BJ (cell line): Measurements from ENCODE around the gene PRDM11. TPM values are rescaled to one million over a fixed set of nuclear protein-coding genes. Genes with fewer than 3 reads are reported as not detected.

Experiments used
- CTCF ChIA-PET: fragments of 350-600 bp; formaldehyde crosslinking; extraction: SDS; loops from one replicate; lab custom pipeline; 2021; ENCODE audit warnings: antibody characterized with exemption, inconsistent platforms; lab: Yijun Ruan, JAX
- POLR2A ChIA-PET: fragments of 300-600 bp; sonication (Branson Sonifier 250); formaldehyde crosslinking; extraction: SDS; loops from one replicate; lab custom pipeline; 2021; ENCODE audit warnings: antibody characterized with exemption; lab: Charles Lee
- DNase-seq: peaks from one replicate; pipeline ENCODE4 v3.0.0-alpha.2; 2011; ENCODE audit warnings: low read depth
- H3K27me3 ChIP-seq: 2 replicates; pipeline ENCODE4 v1.6.0; 2011; ENCODE audit warnings: low read length; ENCODE audit not compliant: control insufficient read depth, insufficient read depth
- H3K36me3 ChIP-seq: 2 replicates; pipeline ENCODE4 v1.5.1; 2011; ENCODE audit warnings: low read length; ENCODE audit not compliant: control insufficient read depth, insufficient read depth
- H3K4me3 ChIP-seq: 2 replicates; pipeline ENCODE4 v1.5.1; 2011; ENCODE audit warnings: low read depth, mild to moderate bottlenecking, control low read depth, low read length
- CTCF ChIP-seq: IDR thresholded peaks from 2 replicates; pipeline ENCODE4 v1.5.1; 2011; ENCODE audit warnings: low read depth, mild to moderate bottlenecking, control low read depth, inconsistent platforms, low read length, moderate library complexity; ENCODE audit not compliant: insufficient read depth
- polyA plus RNA-seq: library from polyadenylated mRNA; depleted of rRNA; stranded (reverse); fragments of >200 nt; gene quantifications from 2 replicates; pipeline ENCODE4 v1.2.3, GENCODE V29; 2011

PRDM11 gene
- polyA plus RNA-seq, 1 experiment: 5.8 TPM

- Histone ChIP-seq H3K36me3 (peaks cover 2% of the 10 kb centered on the region), H3K4me3 (no peak overlapping the region), H3K27me3 (no peaks in the 10 kb centered on the region)
- ChIA-PET POLR2A (no interaction called here), CTCF (interaction anchor here (0.8 to 1.5 kb wide), 4 partner anchors 16 to 283 kb away, joined by 3 to 6 read pairs (median 3); no protein-coding TSS in a partner anchor)
- DNase-seq: no peak
- no peak for TF ChIP-seq CTCF
Observed at GRCh38 chr11:45209000-45209879, 62.8 kb downstream of the PRDM11 start.

GRCh38 chr11:45209891-45210699 is 63.7 kb downstream of the PRDM11 start:
- Histone ChIP-seq H3K27me3 (no peaks in the 10 kb centered on the region), H3K36me3 (peaks cover 2% of the 10 kb centered on the region), H3K4me3 (no peak overlapping the region)
- ChIA-PET CTCF (interaction anchor here (0.8 to 1.5 kb wide), 4 partner anchors 16 to 284 kb away, joined by 3 to 6 read pairs (median 3); no protein-coding TSS in a partner anchor), POLR2A (no interaction called here)
- DNase-seq: no peak
- no peak for TF ChIP-seq CTCF

GRCh38 chr11:45210846-45211245 is 64.4 kb downstream of the PRDM11 start:
- peaks cover under 1% of the 10 kb centered on the region for H3K36me3 ChIP-seq
- no peak for DNase-seq
- H3K4me3 ChIP-seq: no peak overlapping the region
- ChIA-PET POLR2A (no interaction called here), CTCF (interaction anchor here (1.3 kb wide), 1 partner anchor 100 kb away, joined by 3 read pairs; no protein-coding TSS in a partner anchor)
- no peaks in the 10 kb centered on the region for H3K27me3 ChIP-seq
- TF ChIP-seq CTCF: no peak

GRCh38 chr11:45211732-45212131 is 65.3 kb downstream of the PRDM11 start:
- DNase-seq: no peak
- no peaks in the 10 kb centered on the region for H3K27me3 ChIP-seq
- no peak for TF ChIP-seq CTCF
- no peaks in the 10 kb centered on the region; the same call in 1 of the 2 replicates for H3K36me3 ChIP-seq
- ChIA-PET CTCF (no interaction called here), POLR2A (no interaction called here)
- H3K4me3 ChIP-seq: no peak overlapping the region
